Activated CD4-positive, alpha-beta T cell treated with anti-CD3 and anti-CD28 coated beads, Interleukin-2, amount 50 U/mL, for 16 hours (primary cell): ENCODE measurements around the gene RTN4RL1.

Experiments
- DNase-seq: peaks from one replicate; pipeline ENCODE4 v3.0.0-alpha.2; 2020

RTN4RL1 gene

GRCh38 chr17:1945621-1946020 is 79.5 kb downstream of the RTN4RL1 start:
- DNase-seq: no peak

GRCh38 chr17:1943436-1943831 is 81.7 kb downstream of the RTN4RL1 start:
- DNase-seq: no peak

DNA sequence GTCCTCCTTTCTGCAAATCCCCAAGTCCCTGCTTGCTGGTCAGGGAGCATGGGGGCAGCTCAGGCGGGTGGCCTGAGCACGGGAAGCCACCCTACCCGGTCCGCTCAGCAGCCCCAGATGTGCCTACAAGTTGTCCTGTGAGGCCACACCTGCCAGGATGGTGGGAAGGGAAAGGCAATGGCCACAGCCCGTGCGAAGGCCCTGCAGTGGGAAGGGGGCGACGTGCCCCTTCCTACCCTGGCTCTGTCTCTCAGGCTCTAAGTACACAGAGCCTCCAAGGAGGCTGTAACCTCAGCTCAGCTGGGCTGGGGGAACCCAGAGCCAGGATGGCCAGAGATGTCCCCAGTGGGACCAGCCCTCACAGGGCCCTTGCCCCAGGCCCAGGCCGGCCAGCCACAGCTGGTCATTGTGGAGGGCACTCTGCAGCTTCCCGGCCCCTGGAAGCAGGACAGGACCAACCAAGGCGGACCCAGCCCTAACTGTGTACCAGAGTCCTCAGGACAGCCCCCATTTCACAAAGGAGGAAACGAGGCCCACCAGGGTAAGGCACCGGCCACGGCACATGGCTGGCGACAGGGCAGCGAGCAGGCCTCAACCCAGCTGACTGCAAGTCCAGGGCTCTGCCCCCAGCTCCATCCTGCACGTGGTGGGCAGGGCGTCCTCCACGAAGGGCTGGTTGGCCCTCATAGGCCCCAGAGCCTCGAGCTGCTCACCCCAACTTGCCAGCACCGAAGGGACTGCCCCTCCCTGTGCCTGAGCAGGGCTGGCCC is 82.3 kb downstream of the RTN4RL1 start:
- no peak for DNase-seq

GRCh38 chr17:1942066-1942365 is 83.1 kb downstream of the RTN4RL1 start:
- no peak for DNase-seq

GRCh38 chr17:1941272-1942065 is 83.7 kb downstream of the RTN4RL1 start:
- DNase-seq: no peak

DNA sequence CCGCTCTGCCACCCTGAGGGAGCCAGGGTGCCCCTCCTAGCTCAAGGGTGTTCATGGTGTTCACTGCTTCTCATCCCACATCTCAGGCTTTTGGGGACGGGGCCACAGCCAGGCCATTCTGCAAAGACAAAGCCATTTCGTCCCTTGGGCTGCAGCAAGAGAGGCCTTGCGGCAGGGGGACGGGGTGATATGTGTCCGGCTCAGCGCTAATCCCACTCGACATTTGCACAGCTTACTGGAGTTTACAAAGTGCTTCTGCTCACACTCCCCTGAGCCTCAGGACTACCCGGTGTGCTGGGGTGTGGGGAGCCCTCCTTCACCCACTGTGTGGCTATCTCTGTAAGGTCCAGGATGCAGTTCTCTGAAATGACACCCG is 84.3 kb downstream of the RTN4RL1 start:
- no peak for DNase-seq

- no peak for DNase-seq
Measured at GRCh38 chr17:1939981-1940809, 84.9 kb downstream of the RTN4RL1 start.

- DNase-seq: no peak
Measured at GRCh38 chr17:1937461-1937860, 87.7 kb downstream of the RTN4RL1 start.

DNA sequence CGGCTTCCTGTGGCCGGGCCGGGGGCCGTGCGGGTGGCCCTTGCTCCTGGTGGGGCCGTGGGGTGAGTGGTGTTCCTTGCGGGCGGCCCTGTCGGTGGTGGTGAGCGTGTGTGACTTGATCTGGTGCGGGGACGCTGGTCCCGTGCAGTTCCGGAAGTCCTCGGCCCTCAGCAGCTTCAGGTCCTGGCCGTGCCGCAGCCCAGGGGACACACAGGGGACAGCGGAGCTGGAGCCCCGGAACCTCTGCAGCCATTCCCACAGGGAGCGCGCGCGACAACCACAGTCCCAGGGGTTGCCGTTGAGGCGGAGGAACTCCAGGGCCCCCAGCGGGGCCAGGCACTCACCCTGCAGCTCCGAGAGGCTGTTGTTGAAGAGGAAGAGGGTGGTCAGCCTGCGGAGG is 88.4 kb downstream of the RTN4RL1 start:
- DNase-seq: no peak

DNA sequence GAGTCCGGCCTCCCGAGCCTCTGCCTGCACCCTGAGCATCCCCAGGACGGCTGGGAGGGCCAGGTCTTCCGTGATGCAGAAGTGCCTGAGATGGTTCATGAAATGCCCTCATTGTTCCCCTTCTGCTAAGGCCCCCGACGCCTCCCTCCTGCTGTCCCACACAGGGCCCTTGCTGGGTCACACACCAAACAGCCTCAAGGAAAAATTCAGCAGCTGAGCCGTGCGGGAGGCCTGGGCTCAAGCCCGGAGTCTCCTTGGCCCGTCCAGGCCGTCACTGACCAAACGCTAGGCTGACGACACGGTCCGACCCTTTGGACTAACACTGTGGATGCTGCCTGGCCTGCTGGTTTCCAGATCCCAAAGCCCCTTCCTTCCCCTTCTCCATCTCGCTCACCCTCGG is 90.2 kb downstream of the RTN4RL1 start:
- DNase-seq: no peak

DNA sequence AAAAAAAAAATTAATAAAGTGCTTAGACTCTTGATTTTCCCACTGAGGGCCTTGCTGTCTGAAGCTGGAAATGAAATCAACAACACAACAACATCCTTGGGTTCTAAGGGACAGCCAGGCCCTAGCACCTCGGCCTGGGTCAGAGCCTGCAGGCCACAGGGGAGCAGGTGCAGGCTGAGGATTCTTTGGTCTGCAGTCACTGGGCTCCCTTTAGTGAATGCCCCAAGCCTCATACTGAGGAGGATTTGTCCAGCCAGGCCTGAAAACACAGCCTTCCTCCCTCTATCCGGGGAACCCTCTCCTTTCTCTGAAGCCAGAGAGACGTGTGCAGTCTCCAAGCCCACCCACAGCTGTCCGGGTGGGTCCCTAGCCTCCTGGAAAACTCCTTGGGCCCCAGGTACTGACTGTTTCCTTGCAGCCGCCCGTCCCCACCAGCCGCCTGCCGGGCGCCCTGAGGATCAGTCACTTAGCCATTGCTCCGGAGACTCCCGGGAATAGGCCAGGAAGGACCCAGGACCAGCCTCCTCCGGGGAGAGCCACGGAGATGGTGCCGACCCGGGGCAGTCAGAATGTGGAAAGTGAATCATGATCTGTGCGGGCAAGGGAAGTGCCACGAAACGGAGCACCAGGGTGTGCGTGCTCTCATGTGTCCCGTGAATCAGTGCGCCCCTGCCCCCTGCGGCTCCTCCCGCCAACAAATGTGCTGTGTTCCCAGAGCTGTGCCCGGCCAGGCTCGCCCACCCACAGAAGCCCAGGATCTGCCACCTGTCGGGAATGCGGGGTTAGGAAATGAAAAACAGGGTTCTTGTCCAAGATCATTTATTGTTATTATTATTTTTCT is 91.0 kb downstream of the RTN4RL1 start:
- DNase-seq: no peak

- no peak for DNase-seq
Measured at GRCh38 chr17:1931844-1932579, 93.1 kb downstream of the RTN4RL1 start.

DNA sequence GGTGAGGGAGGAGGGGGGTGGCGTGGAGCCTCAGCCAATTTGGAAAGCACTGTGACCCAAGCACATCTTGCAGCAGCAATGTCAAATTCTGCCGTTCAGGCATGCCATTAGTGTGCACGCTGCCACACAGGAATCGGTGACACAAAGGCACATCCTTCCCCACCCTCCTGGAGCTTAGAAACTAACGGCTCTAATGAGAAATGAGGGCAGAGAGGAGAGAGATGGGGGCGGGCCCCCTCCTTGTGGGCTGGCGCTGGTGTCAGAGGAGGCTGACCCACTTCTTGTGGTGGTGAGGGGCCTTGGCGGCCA is 94.8 kb downstream of the RTN4RL1 start:
- no peak for DNase-seq

- DNase-seq: no peak
Measured at GRCh38 chr17:1928976-1929375, 96.2 kb downstream of the RTN4RL1 start.

GRCh38 chr17:1920948-1921351 is 104.2 kb downstream of the RTN4RL1 start:
- no peak for DNase-seq

DNA sequence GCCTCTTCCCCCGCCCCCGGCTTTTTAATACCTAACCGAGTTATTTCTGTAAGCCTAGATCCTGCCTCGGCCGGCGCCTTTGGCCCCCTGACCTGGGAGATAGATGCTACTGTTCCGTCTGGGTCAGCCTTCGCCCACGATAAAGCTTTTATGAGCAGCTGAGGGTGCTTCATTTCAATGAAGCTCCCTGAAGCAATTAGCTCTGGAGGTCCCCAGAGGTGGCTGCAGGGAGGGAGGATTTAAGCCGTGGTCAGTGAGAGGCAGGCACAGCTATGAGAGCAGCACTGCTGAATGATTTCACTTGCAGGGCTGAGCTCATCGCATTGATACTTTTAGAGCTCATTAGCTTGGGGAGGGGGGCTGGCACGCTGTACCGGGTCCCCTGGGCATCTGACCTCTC is 105.9 kb downstream of the RTN4RL1 start:
- no peak for DNase-seq

GRCh38 chr17:1918346-1919162 is 106.6 kb downstream of the RTN4RL1 start:
- no peak for DNase-seq

- no peak for DNase-seq
Measured at GRCh38 chr17:1916963-1917715, 108.0 kb downstream of the RTN4RL1 start.

GRCh38 chr17:1916316-1916715 is 108.8 kb downstream of the RTN4RL1 start:
- DNase-seq: no peak

DNA sequence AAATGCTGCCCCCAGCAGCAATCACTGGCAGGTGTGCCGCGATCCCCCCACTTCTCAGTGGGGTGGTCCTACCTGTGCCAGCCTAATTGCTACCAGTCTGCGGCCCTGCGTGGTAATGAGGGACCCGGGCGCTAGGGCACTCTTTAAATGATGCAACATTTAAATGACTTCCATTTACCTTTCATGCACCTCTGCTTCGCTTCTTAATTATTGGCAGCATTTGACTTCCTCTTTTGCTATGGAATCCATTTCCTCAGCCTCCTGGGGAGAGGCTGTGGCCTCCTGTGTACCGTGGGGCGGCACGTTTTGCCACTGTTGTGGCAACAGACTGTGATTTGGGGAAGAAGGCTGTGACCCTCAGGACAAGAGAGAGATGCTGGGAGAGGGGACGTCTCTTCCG is 109.2 kb downstream of the RTN4RL1 start:
- DNase-seq: no peak

DNA sequence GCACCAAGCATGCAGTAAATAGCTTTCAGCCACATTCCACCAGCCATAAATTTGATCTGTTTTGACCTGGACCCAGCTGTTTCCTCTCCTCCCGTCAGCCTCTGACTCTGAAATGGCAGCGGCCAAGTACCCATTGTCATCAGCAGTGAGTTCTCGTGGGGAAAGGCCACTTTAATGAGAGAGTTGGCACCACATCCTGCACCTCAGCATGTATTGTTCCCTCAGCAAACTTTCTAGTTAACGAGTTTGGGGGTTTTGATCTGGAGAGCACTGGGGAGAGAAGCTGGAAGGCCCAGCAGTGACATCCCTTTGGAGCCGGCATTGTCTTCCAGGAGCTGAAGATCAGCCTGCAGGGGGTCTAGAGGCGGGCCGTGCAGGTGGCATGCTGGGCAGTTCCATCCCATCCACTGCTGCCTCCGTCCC is 110.5 kb downstream of the RTN4RL1 start:
- no peak for DNase-seq
